ENCODE measurements around the gene PCP4.

PCP4 gene

GRCh38 chr21:39840373-39841097, 26.7 kb upstream of the PCP4 start:
- Histone ChIP-seq H3K36me3 (ENCODE audit: insufficient read depth, low read length) (no peaks in the 10 kb centered on the region), H3K4me3 (ENCODE audit: low read length, poor library complexity, severe bottlenecking) (no peak overlapping the region), H3K27me3 (ENCODE audit: insufficient read depth, low read length, poor library complexity, severe bottlenecking) (no peaks in the 10 kb centered on the region), H3K79me2 (ENCODE audit: insufficient read depth, low read length) (no peaks in the 10 kb centered on the region), H4K20me1 (ENCODE audit: insufficient read depth, low read length, poor library complexity, severe bottlenecking) (no peaks in the 10 kb centered on the region), H3K9me2 (replicated peaks; ENCODE audit: low read depth, low read length) (no peaks in the 10 kb centered on the region), H2AFZ (ENCODE audit: low read length) (no peak overlapping the region), H3K4me2 (ENCODE audit: low read depth, low read length, poor library complexity, severe bottlenecking) (no peak overlapping the region), H3K9ac (ENCODE audit: low read depth, low read length, poor library complexity, severe bottlenecking) (no peak overlapping the region), H3F3A (ENCODE audit: low read depth) (no peaks in the 10 kb centered on the region), H3K9me3 (ENCODE audit: insufficient read depth, low read depth, low read length) (peaks cover 4% of the 10 kb centered on the region; the same call in 1 of the 2 replicates), H3K4me1 (ENCODE audit: insufficient read depth, low read length, poor library complexity, severe bottlenecking) (no peaks in the 10 kb centered on the region)
- no peak for TF ChIP-seq EZH2phosphoT487 (IDR thresholded peaks at IDR 0.05; ENCODE audit: borderline replicate concordance)
- TF ChIP-seq, protein P1, sequence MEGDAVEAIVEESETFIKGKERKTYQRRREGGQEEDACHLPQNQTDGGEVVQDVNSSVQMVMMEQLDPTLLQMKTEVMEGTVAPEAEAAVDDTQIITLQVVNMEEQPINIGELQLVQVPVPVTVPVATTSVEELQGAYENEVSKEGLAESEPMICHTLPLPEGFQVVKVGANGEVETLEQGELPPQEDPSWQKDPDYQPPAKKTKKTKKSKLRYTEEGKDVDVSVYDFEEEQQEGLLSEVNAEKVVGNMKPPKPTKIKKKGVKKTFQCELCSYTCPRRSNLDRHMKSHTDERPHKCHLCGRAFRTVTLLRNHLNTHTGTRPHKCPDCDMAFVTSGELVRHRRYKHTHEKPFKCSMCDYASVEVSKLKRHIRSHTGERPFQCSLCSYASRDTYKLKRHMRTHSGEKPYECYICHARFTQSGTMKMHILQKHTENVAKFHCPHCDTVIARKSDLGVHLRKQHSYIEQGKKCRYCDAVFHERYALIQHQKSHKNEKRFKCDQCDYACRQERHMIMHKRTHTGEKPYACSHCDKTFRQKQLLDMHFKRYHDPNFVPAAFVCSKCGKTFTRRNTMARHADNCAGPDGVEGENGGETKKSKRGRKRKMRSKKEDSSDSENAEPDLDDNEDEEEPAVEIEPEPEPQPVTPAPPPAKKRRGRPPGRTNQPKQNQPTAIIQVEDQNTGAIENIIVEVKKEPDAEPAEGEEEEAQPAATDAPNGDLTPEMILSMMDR (conservative IDR thresholded peaks at IDR 0.05; ENCODE audit: low read length) = no peak

- H4K20me1 ChIP-seq (ENCODE audit: insufficient read depth, low read length, poor library complexity, severe bottlenecking) = no peaks in the 10 kb centered on the region
- H3K4me1 ChIP-seq (ENCODE audit: insufficient read depth, low read length, poor library complexity, severe bottlenecking) = no peaks in the 10 kb centered on the region
- no peaks in the 10 kb centered on the region for H3K9me2 ChIP-seq (replicated peaks; ENCODE audit: low read depth, low read length)
- H3K4me2 ChIP-seq (ENCODE audit: low read depth, low read length, poor library complexity, severe bottlenecking) = no peak overlapping the region
- no peak overlapping the region for H2AFZ ChIP-seq (ENCODE audit: low read length)
- H3K4me3 ChIP-seq (ENCODE audit: low read length, poor library complexity, severe bottlenecking) = no peak overlapping the region
- H3K36me3 ChIP-seq (ENCODE audit: insufficient read depth, low read length) = no peaks in the 10 kb centered on the region
- TF ChIP-seq, protein P1 (conservative IDR thresholded peaks at IDR 0.05; ENCODE audit: low read length) = no peak
- TF ChIP-seq EZH2phosphoT487 (IDR thresholded peaks at IDR 0.05; ENCODE audit: borderline replicate concordance) = no peak
- no peaks in the 10 kb centered on the region for H3K79me2 ChIP-seq (ENCODE audit: insufficient read depth, low read length)
- no peaks in the 10 kb centered on the region for H3K27me3 ChIP-seq (ENCODE audit: insufficient read depth, low read length, poor library complexity, severe bottlenecking)
- H3F3A ChIP-seq (ENCODE audit: low read depth) = no peaks in the 10 kb centered on the region
- no peak overlapping the region for H3K9ac ChIP-seq (ENCODE audit: low read depth, low read length, poor library complexity, severe bottlenecking)
- H3K9me3 ChIP-seq (ENCODE audit: insufficient read depth, low read depth, low read length) = peaks cover 4% of the 10 kb centered on the region
These were observed 24.3 kb upstream of the PCP4 start for GRCh38 chr21:39842741-39843459.

- H3K36me3 ChIP-seq (ENCODE audit: insufficient read depth, low read length) = no peaks in the 10 kb centered on the region
- H2AFZ ChIP-seq (ENCODE audit: low read length) = no peak overlapping the region
- H3K9ac ChIP-seq (ENCODE audit: low read depth, low read length, poor library complexity, severe bottlenecking) = no peak overlapping the region
- no peaks in the 10 kb centered on the region for H3K79me2 ChIP-seq (ENCODE audit: insufficient read depth, low read length)
- no peaks in the 10 kb centered on the region for H3K4me1 ChIP-seq (ENCODE audit: insufficient read depth, low read length, poor library complexity, severe bottlenecking)
- H3K9me2 ChIP-seq (replicated peaks; ENCODE audit: low read depth, low read length) = no peaks in the 10 kb centered on the region
- TF ChIP-seq, protein P1 (conservative IDR thresholded peaks at IDR 0.05; ENCODE audit: low read length) = no peak
- no peak for TF ChIP-seq EZH2phosphoT487 (IDR thresholded peaks at IDR 0.05; ENCODE audit: borderline replicate concordance)
- H4K20me1 ChIP-seq (ENCODE audit: insufficient read depth, low read length, poor library complexity, severe bottlenecking) = no peaks in the 10 kb centered on the region
- H3K4me2 ChIP-seq (ENCODE audit: low read depth, low read length, poor library complexity, severe bottlenecking) = no peak overlapping the region
- H3K27me3 ChIP-seq (ENCODE audit: insufficient read depth, low read length, poor library complexity, severe bottlenecking) = no peaks in the 10 kb centered on the region
- no peaks in the 10 kb centered on the region for H3F3A ChIP-seq (ENCODE audit: low read depth)
- no peak overlapping the region for H3K4me3 ChIP-seq (ENCODE audit: low read length, poor library complexity, severe bottlenecking)
- peaks cover 4% of the 10 kb centered on the region for H3K9me3 ChIP-seq (ENCODE audit: insufficient read depth, low read depth, low read length)
These were observed 23.8 kb upstream of the PCP4 start for GRCh38 chr21:39843483-39843882.

All from Loucy (cell line).